Keratinocyte (primary cell): ENCODE measurements around the gene OVOL2. TPM values are rescaled to one million over a fixed set of nuclear protein-coding genes. Genes with fewer than 3 reads are reported as not detected.

Experiments used
- DNase-seq: peaks from one replicate; pipeline ENCODE4 v3.0.0-alpha.2; 2011; ENCODE audit warnings: low read depth, missing footprints, low spot score
- FAIRE-seq: peaks from 2 replicates; lab custom pipeline; 2011; peaks lifted over from hg19 to GRCh38; lab: Jason Lieb, UNC
- H2AFZ ChIP-seq: 2 replicates; pipeline ENCODE4 v1.6.0; 2012; ENCODE audit warnings: low read length, control low read depth, inconsistent platforms; ENCODE audit not compliant: control insufficient read depth
- H3K27ac ChIP-seq: 2 replicates; pipeline ENCODE4 v1.5.1; 2011; ENCODE audit warnings: low read length; ENCODE audit not compliant: control insufficient read depth, insufficient read depth
- H3K27me3 ChIP-seq: 3 replicates; pipeline ENCODE4 v1.6.0; 2011; ENCODE audit warnings: low read length; ENCODE audit not compliant: control insufficient read depth, insufficient read depth; ENCODE audit errors: extremely low read depth
- H3K36me3 ChIP-seq, 2 experiments: 2 replicates in 1 of 2; 3 replicates in 1 of 2; pipeline ENCODE4 v1.5.1; 2011; ENCODE audit warnings: low read length in 2 of 2, mild to moderate bottlenecking in 1 of 2; ENCODE audit not compliant: control insufficient read depth in 2 of 2, insufficient read depth in 2 of 2; ENCODE audit errors: extremely low read depth in 1 of 2
- H3K4me1 ChIP-seq: 3 replicates; pipeline ENCODE4 v1.5.1; 2011; ENCODE audit warnings: low read length; ENCODE audit not compliant: control insufficient read depth, insufficient read depth; ENCODE audit errors: extremely low read depth
- H3K4me2 ChIP-seq: 3 replicates; pipeline ENCODE4 v1.6.0; 2011; ENCODE audit warnings: low read depth, low read length; ENCODE audit not compliant: control insufficient read depth, insufficient read depth; ENCODE audit errors: extremely low read depth
- H3K4me3 ChIP-seq, 3 experiments: fragments of 200-600 bp in 1 of 3; sonication (generic) in 1 of 3; 2 replicates in 2 of 3; 3 replicates in 1 of 3; pipeline ENCODE4 v1.5.1; 2011 to 2016; ENCODE audit warnings: low read length in 3 of 3, mild to moderate bottlenecking in 3 of 3, control low read depth in 2 of 3, inconsistent platforms in 1 of 3, low read depth in 1 of 3, mixed read lengths in 1 of 3, mixed run types in 1 of 3, moderate library complexity in 1 of 3; ENCODE audit not compliant: control insufficient read depth in 2 of 3, insufficient read depth in 2 of 3; ENCODE audit errors: extremely low read depth in 1 of 3
- H3K79me2 ChIP-seq: 2 replicates; pipeline ENCODE4 v1.6.0; 2012; ENCODE audit warnings: low read length; ENCODE audit not compliant: control insufficient read depth, insufficient read depth
- H3K9ac ChIP-seq: 3 replicates; pipeline ENCODE4 v1.6.0; 2011; ENCODE audit warnings: low read length; ENCODE audit not compliant: control insufficient read depth, insufficient read depth; ENCODE audit errors: extremely low read depth
- H3K9me1 ChIP-seq: 3 replicates; pipeline ENCODE4 v1.6.0; 2011; ENCODE audit warnings: low read length; ENCODE audit not compliant: control insufficient read depth, insufficient read depth; ENCODE audit errors: extremely low read depth
- H3K9me3 ChIP-seq: 2 replicates; pipeline ENCODE4 v1.5.1; 2012; ENCODE audit warnings: low read depth, low read length; ENCODE audit not compliant: control insufficient read depth
- H4K20me1 ChIP-seq: 3 replicates; pipeline ENCODE4 v1.6.0; 2011; ENCODE audit warnings: low read length; ENCODE audit not compliant: control insufficient read depth, insufficient read depth; ENCODE audit errors: extremely low read depth
- EZH2 ChIP-seq: IDR thresholded peaks from one replicate; pipeline ENCODE4 v1.6.1; 2012; ENCODE audit warnings: inconsistent platforms, mild to moderate bottlenecking, low read length, moderate library complexity
- dilution Hi-C: fragments of 300-500 bp; cut with MboI; formaldehyde crosslinking; loops from one replicate; pipeline ENCODE4 v1.7.0; 2020; ENCODE audit warnings: low sequenced_read_pairs; ENCODE audit not compliant: extremely low pct_ligation_motif_present
- polyA plus RNA-seq, 5 experiments: library from polyadenylated mRNA; depleted of rRNA in 3 of 5; stranded (reverse) in 3 of 5; stranded (forward) in 1 of 5; unstranded in 1 of 5; fragments of >200 nt; gene quantifications; 1 replicate in 1 of 5; 2 replicates in 3 of 5; 3 replicates in 1 of 5; pipeline versions ENCODE4 v1.2.1 to v1.2.3, GENCODE V29; 2011 to 2012; ENCODE audit warnings: missing spikeins in 2 of 5, low read depth in 1 of 5, low replicate concordance in 1 of 5
- TF ChIP-seq, protein P1 (sequence below), 3 experiments: IDR thresholded peaks in 1 of 3; conservative IDR thresholded peaks in 1 of 3; optimal IDR thresholded peaks in 1 of 3; 2 replicates in 2 of 3; 3 replicates in 1 of 3; pipeline versions ENCODE3 to v1.5.1; 2011; ENCODE audit warnings: low read length in 3 of 3, mild to moderate bottlenecking in 3 of 3, moderate library complexity in 2 of 3, control low read depth in 1 of 3, inconsistent platforms in 1 of 3; ENCODE audit not compliant: insufficient read depth in 2 of 3; ENCODE audit errors: extremely low read depth in 1 of 3

OVOL2 gene
- polyA plus RNA-seq, 1 donor (not counting 4 experiments of a cell fraction or from before 2014, with no cell fraction given) = 4.3 TPM

DNA sequence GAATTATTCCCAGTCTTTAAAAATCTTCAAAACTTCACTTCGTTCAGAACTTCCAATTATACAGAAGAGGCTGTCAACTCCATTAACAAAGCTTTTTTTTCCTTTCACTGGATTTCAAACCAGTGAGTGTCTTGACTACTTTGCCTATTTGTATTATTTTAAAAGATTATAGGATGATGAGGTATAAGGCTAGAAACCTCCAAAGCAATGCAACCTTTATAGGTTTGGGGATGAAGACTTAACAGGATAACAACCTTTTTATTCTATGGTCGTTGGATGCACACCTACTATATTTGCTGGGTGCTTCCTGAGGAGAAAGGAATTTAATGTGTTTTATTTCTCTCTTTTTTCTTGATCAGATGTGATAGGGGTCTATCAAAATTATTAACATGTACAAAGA is 1.9 kb upstream of the OVOL2 start:
- DNase-seq = no peak
- FAIRE-seq = no peak
- Histone ChIP-seq H2AFZ (no peak overlapping the region), H3K4me2 (peak overlapping the region; percentile 76), H3K36me3 (peaks cover 0 to 4% of the 10 kb centered on the region in 2 experiments), H3K4me3 (no peak overlapping the region), H3K27ac (no peak overlapping the region), H3K27me3 (no peaks in the 10 kb centered on the region), H3K4me1 (peaks cover 14% of the 10 kb centered on the region), H3K9me1 (no peaks in the 10 kb centered on the region), H3K9me3 (no peaks in the 10 kb centered on the region), H3K9ac (no peak overlapping the region), H4K20me1 (peaks cover 5% of the 10 kb centered on the region), H3K79me2 (no peaks in the 10 kb centered on the region)
- TF ChIP-seq, protein P1, sequence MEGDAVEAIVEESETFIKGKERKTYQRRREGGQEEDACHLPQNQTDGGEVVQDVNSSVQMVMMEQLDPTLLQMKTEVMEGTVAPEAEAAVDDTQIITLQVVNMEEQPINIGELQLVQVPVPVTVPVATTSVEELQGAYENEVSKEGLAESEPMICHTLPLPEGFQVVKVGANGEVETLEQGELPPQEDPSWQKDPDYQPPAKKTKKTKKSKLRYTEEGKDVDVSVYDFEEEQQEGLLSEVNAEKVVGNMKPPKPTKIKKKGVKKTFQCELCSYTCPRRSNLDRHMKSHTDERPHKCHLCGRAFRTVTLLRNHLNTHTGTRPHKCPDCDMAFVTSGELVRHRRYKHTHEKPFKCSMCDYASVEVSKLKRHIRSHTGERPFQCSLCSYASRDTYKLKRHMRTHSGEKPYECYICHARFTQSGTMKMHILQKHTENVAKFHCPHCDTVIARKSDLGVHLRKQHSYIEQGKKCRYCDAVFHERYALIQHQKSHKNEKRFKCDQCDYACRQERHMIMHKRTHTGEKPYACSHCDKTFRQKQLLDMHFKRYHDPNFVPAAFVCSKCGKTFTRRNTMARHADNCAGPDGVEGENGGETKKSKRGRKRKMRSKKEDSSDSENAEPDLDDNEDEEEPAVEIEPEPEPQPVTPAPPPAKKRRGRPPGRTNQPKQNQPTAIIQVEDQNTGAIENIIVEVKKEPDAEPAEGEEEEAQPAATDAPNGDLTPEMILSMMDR (optimal IDR thresholded peaks at IDR 0.05 in 1 of 3, IDR thresholded peaks at IDR 0.05 in 1 of 3, conservative IDR thresholded peaks at IDR 0.05 in 1 of 3; ENCODE audit: extremely low read depth in 1 of 3, insufficient read depth in 2 of 3, low read length in 3 of 3) = no peak
- no peak for TF ChIP-seq EZH2
- dilution Hi-C loops = no loop called here

DNA sequence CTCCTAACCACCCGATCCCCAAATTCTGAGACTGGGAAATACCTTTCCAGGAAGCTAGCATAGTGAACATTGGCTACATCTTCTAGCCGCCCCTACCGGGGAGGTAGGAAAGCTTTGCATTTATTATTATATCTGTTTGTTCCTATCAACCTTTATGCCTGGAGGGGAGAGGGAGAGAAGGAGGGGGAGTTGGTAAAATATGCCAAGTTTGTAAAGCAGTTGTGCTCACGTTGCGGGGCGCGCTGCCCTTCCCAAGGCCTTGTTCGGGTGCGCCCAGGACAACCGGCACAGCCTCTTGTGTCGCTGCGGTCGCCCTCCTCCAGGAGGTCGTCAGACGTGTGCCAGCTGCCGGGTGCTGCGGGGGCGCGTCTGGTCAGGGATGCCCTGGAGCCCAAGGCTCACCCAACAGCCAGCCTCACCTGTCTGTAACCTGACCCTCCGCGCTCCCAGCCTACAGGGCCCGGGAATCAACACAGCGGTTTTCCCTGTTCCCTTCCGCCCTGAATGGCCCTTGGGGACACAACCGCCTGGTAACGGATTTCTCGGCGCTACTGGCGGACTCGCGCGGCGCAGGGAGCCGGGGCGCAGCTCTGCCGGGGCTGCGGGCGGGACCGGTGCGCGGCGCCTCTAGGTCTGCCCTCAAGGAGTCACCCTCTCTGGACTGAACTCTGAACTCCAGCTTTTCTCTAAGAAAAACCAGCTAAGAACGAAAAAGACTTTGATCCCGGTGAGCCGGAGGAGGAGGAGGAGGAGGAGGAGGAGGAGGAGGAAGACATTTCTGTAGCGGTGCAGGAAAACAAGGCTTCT is 1.1 kb upstream of the OVOL2 start:
- FAIRE-seq (no peak), DNase-seq (no peak)
- H3K27me3 ChIP-seq = no peaks in the 10 kb centered on the region
- H3K4me3 ChIP-seq = peak overlapping the region; percentile 4 to 90 (median 81)
- H3K27ac ChIP-seq = no peak overlapping the region
- peak overlapping the region; percentile 76 for H3K4me2 ChIP-seq
- TF ChIP-seq EZH2 = no peak
- TF ChIP-seq, protein P1 (optimal IDR thresholded peaks at IDR 0.05 in 1 of 3, IDR thresholded peaks at IDR 0.05 in 1 of 3, conservative IDR thresholded peaks at IDR 0.05 in 1 of 3; ENCODE audit: extremely low read depth in 1 of 3, insufficient read depth in 2 of 3, low read length in 3 of 3) = no peak
- dilution Hi-C loops = no loop called here
- H4K20me1 ChIP-seq = peaks cover 5% of the 10 kb centered on the region
- peak overlapping the region; percentile 46 for H3K9ac ChIP-seq
- no peaks in the 10 kb centered on the region for H3K9me3 ChIP-seq
- H3K9me1 ChIP-seq = no peaks in the 10 kb centered on the region
- no peaks in the 10 kb centered on the region for H3K79me2 ChIP-seq
- H3K4me1 ChIP-seq = peaks cover 14% of the 10 kb centered on the region
- peak overlapping the region; percentile 73 for H2AFZ ChIP-seq
- H3K36me3 ChIP-seq = peaks cover 0 to 4% of the 10 kb centered on the region in 2 experiments
